Liver (tissue), 9 donors: ENCODE measurements around the gene ACACB. TPM values are rescaled to one million over a fixed set of nuclear protein-coding genes. Genes with fewer than 3 reads are reported as not detected.

Experiments
- DNase-seq: peaks from one replicate; pipeline ENCODE4 v3.0.0-alpha.2; 2017; ENCODE audit warnings: low spot score
- H3K27ac ChIP-seq, 2 donors: one replicate each; pipeline ENCODE4 v1.7.0; 2013; ENCODE audit warnings: inconsistent platforms in 2 of 2, low read length in 2 of 2, control low read depth in 1 of 2, low read depth in 1 of 2, mild to moderate bottlenecking in 1 of 2
- H3K27me3 ChIP-seq, 4 donors: one replicate each; pipeline versions ENCODE4 v1.6.1 to v1.7.0; 2013; ENCODE audit warnings: low read length in 3 of 4, inconsistent platforms in 1 of 4, mild to moderate bottlenecking in 1 of 4, moderate library complexity in 1 of 4; ENCODE audit not compliant: control insufficient read depth in 4 of 4, insufficient read depth in 4 of 4
- H3K36me3 ChIP-seq, 4 donors: one replicate each; pipeline versions ENCODE4 v1.6.1 to v1.7.0; 2013; ENCODE audit warnings: low read length in 3 of 4, mild to moderate bottlenecking in 3 of 4, low read depth in 1 of 4, moderate library complexity in 1 of 4; ENCODE audit not compliant: control insufficient read depth in 4 of 4, insufficient read depth in 3 of 4
- H3K4me1 ChIP-seq, 4 donors: one replicate each; pipeline versions ENCODE4 v1.6.1 to v1.7.0; 2013; ENCODE audit warnings: low read length in 3 of 4, mild to moderate bottlenecking in 3 of 4, moderate library complexity in 1 of 4; ENCODE audit not compliant: control insufficient read depth in 4 of 4, insufficient read depth in 4 of 4
- H3K4me3 ChIP-seq, 3 donors: one replicate each; pipeline versions ENCODE4 v1.6.1 to v1.7.0; 2013; ENCODE audit warnings: low read length in 3 of 3, control low read depth in 1 of 3, low read depth in 1 of 3, mild to moderate bottlenecking in 1 of 3
- H3K9ac ChIP-seq, 2 donors: one replicate each; pipeline ENCODE4 v1.7.0; 2013; ENCODE audit warnings: low read length in 2 of 2, mild to moderate bottlenecking in 2 of 2, moderate library complexity in 2 of 2, control low read depth in 1 of 2, low read depth in 1 of 2
- H3K9me3 ChIP-seq, 4 donors: one replicate each; pipeline versions ENCODE4 v1.6.1 to v1.7.0; 2013; ENCODE audit warnings: low read length in 3 of 4; ENCODE audit not compliant: control insufficient read depth in 4 of 4
- FOXA1 ChIP-seq: IDR thresholded peaks from 2 replicates; pipeline ENCODE4 v1.6.1; 2016; ENCODE audit warnings: antibody characterized with exemption
- FOXA2 ChIP-seq: IDR thresholded peaks from 2 replicates; pipeline ENCODE4 v1.6.1; 2016; ENCODE audit warnings: antibody characterized with exemption
- GABPA ChIP-seq, 2 donors: IDR thresholded peaks in 1 of 2; conservative IDR thresholded peaks in 1 of 2; 2 replicates each; pipeline ENCODE4 v1.6.1; 2016; ENCODE audit warnings: antibody characterized with exemption in 2 of 2, mild to moderate bottlenecking in 1 of 2, moderate library complexity in 1 of 2
- HNF4A ChIP-seq, 2 donors: conservative IDR thresholded peaks; 2 replicates each; pipeline ENCODE4 v1.6.1; 2016; ENCODE audit warnings: antibody characterized with exemption in 2 of 2, mild to moderate bottlenecking in 2 of 2
- HNF4G ChIP-seq: IDR thresholded peaks from 2 replicates; pipeline ENCODE4 v1.6.1; 2016; ENCODE audit warnings: antibody characterized with exemption
- JUND ChIP-seq, 2 donors: IDR thresholded peaks; 2 replicates each; pipeline ENCODE4 v1.6.1; 2016; ENCODE audit warnings: antibody characterized with exemption in 2 of 2
- NR2F2 ChIP-seq: IDR thresholded peaks from 2 replicates; pipeline ENCODE4 v1.6.1; 2016; ENCODE audit warnings: antibody characterized with exemption
- RXRA ChIP-seq, 2 donors: IDR thresholded peaks; 2 replicates each; pipeline ENCODE4 v1.6.1; 2017 to 2018; ENCODE audit warnings: antibody characterized with exemption in 2 of 2, mild to moderate bottlenecking in 1 of 2
- TAF1 ChIP-seq: conservative IDR thresholded peaks from 2 replicates; pipeline ENCODE4 v1.6.1; 2016; ENCODE audit warnings: antibody characterized with exemption, mild to moderate bottlenecking
- YY1 ChIP-seq: IDR thresholded peaks from 2 replicates; pipeline ENCODE4 v1.6.1; 2016; ENCODE audit warnings: antibody characterized with exemption, mild to moderate bottlenecking
- WGBS: extraction: QIAGEN DNeasy Blood & Tissue Kit; methylation state at CpG from one replicate; pipeline ENCODE4 v1.1.7; 2013; 5-methylcytosine and 5-hydroxymethylcytosine counted together
- polyA plus RNA-seq, 2 donors: library from polyadenylated mRNA; stranded (reverse) in 1 of 2; unstranded in 1 of 2; fragments of 200-250 nt in 1 of 2; fragments of >200 nt in 1 of 2; fragmentation: Nextera tagmentation in 1 of 2; extraction: Ambion mirVana in 1 of 2; gene quantifications; one replicate each; pipeline versions ENCODE4 v1.2.1 to v1.2.3, GENCODE V29; 2013 to 2015
- total RNA-seq, 2 donors: library from RNA; depleted of rRNA; stranded (reverse); fragments of >200 nt; gene quantifications; one replicate each; pipeline ENCODE4 v1.2.3, GENCODE V29; 2014
- TF ChIP-seq, protein P1 (sequence below): fragments of 150-350 bp; IDR thresholded peaks from 2 replicates; pipeline ENCODE4 v1.5.1; 2017; ENCODE audit warnings: improper control_type of control experiment, low read depth, low read length; ENCODE audit not compliant: missing input control
- TF ChIP-seq, protein P2 (sequence below): IDR thresholded peaks from 2 replicates; pipeline ENCODE4 v1.6.1; 2016; ENCODE audit warnings: antibody characterized with exemption, mild to moderate bottlenecking
- TF ChIP-seq, protein P3 (sequence below): IDR thresholded peaks from 2 replicates; pipeline ENCODE4 v1.6.1; 2016; ENCODE audit warnings: antibody characterized with exemption
- TF ChIP-seq, protein P4 (sequence below): IDR thresholded peaks from 2 replicates; pipeline ENCODE4 v1.6.1; 2016; ENCODE audit warnings: antibody characterized with exemption
- donor health status: healthy.
- donor health status: healthy.
- donor health status: healthy.
- donor health status: healthy.
- donor health status: healthy.

Gene ACACB
- total and polyA plus RNA-seq, 4 donors = 12.9 to 288 (median 52.1) TPM

- H3K36me3 ChIP-seq = peaks cover 14 to 70% (median 56%) of the 10 kb centered on the region in 4 donors
- H3K27ac ChIP-seq = no peak overlapping the region
- WGBS = 92% methylated on average over 10 of the region's 10 CpGs
- H3K9me3 ChIP-seq = no peaks in the 10 kb centered on the region
- TF ChIP-seq FOXA2 = no peak
- TF ChIP-seq, protein P1, sequence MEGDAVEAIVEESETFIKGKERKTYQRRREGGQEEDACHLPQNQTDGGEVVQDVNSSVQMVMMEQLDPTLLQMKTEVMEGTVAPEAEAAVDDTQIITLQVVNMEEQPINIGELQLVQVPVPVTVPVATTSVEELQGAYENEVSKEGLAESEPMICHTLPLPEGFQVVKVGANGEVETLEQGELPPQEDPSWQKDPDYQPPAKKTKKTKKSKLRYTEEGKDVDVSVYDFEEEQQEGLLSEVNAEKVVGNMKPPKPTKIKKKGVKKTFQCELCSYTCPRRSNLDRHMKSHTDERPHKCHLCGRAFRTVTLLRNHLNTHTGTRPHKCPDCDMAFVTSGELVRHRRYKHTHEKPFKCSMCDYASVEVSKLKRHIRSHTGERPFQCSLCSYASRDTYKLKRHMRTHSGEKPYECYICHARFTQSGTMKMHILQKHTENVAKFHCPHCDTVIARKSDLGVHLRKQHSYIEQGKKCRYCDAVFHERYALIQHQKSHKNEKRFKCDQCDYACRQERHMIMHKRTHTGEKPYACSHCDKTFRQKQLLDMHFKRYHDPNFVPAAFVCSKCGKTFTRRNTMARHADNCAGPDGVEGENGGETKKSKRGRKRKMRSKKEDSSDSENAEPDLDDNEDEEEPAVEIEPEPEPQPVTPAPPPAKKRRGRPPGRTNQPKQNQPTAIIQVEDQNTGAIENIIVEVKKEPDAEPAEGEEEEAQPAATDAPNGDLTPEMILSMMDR = no peak
- H3K27me3 ChIP-seq = no peaks in the 10 kb centered on the region
- no peak overlapping the region for H3K4me3 ChIP-seq
- no peak for DNase-seq
- H3K4me1 ChIP-seq = peaks cover 0 to 3% (median 0%) of the 10 kb centered on the region in 4 donors
- no peak overlapping the region for H3K9ac ChIP-seq
Measured at GRCh38 chr12:109186993-109187653, 70.7 kb downstream of the ACACB start.

GRCh38 chr12:109188108-109188712 is 71.8 kb downstream of the ACACB start:
- WGBS = 78% methylated on average over 4 of the region's 4 CpGs
- Histone ChIP-seq H3K9ac (no peak overlapping the region), H3K27ac (no peak overlapping the region), H3K36me3 (peaks cover 17 to 69% (median 61%) of the 10 kb centered on the region in 4 donors), H3K9me3 (no peaks in the 10 kb centered on the region), H3K4me3 (no peak overlapping the region), H3K27me3 (no peaks in the 10 kb centered on the region), H3K4me1 (peaks cover 0 to 5% (median 0%) of the 10 kb centered on the region in 4 donors)
- TF ChIP-seq YY1 (no peak), HNF4A (conservative IDR thresholded peaks at IDR 0.05) (no peak), JUND (IDR thresholded peaks at IDR 0.05) (no peak), HNF4G (no peak), RXRA (IDR thresholded peaks at IDR 0.05) (no peak), GABPA (IDR thresholded peaks at IDR 0.05 in 1 of 2, conservative IDR thresholded peaks at IDR 0.05 in 1 of 2) (no peak), FOXA1 (no peak), NR2F2 (no peak), TAF1 (no peak), FOXA2 (no peak)
- TF ChIP-seq, protein P2, sequence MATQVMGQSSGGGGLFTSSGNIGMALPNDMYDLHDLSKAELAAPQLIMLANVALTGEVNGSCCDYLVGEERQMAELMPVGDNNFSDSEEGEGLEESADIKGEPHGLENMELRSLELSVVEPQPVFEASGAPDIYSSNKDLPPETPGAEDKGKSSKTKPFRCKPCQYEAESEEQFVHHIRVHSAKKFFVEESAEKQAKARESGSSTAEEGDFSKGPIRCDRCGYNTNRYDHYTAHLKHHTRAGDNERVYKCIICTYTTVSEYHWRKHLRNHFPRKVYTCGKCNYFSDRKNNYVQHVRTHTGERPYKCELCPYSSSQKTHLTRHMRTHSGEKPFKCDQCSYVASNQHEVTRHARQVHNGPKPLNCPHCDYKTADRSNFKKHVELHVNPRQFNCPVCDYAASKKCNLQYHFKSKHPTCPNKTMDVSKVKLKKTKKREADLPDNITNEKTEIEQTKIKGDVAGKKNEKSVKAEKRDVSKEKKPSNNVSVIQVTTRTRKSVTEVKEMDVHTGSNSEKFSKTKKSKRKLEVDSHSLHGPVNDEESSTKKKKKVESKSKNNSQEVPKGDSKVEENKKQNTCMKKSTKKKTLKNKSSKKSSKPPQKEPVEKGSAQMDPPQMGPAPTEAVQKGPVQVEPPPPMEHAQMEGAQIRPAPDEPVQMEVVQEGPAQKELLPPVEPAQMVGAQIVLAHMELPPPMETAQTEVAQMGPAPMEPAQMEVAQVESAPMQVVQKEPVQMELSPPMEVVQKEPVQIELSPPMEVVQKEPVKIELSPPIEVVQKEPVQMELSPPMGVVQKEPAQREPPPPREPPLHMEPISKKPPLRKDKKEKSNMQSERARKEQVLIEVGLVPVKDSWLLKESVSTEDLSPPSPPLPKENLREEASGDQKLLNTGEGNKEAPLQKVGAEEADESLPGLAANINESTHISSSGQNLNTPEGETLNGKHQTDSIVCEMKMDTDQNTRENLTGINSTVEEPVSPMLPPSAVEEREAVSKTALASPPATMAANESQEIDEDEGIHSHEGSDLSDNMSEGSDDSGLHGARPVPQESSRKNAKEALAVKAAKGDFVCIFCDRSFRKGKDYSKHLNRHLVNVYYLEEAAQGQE = no peak
- TF ChIP-seq, protein P3, sequence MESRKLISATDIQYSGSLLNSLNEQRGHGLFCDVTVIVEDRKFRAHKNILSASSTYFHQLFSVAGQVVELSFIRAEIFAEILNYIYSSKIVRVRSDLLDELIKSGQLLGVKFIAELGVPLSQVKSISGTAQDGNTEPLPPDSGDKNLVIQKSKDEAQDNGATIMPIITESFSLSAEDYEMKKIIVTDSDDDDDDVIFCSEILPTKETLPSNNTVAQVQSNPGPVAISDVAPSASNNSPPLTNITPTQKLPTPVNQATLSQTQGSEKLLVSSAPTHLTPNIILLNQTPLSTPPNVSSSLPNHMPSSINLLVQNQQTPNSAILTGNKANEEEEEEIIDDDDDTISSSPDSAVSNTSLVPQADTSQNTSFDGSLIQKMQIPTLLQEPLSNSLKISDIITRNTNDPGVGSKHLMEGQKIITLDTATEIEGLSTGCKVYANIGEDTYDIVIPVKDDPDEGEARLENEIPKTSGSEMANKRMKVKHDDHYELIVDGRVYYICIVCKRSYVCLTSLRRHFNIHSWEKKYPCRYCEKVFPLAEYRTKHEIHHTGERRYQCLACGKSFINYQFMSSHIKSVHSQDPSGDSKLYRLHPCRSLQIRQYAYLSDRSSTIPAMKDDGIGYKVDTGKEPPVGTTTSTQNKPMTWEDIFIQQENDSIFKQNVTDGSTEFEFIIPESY = no peak
- TF ChIP-seq, protein P4, sequence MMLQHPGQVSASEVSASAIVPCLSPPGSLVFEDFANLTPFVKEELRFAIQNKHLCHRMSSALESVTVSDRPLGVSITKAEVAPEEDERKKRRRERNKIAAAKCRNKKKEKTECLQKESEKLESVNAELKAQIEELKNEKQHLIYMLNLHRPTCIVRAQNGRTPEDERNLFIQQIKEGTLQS = no peak
- DNase-seq = no peak
